ENCODE data around the gene ZMIZ1.

Gene ZMIZ1

DNA sequence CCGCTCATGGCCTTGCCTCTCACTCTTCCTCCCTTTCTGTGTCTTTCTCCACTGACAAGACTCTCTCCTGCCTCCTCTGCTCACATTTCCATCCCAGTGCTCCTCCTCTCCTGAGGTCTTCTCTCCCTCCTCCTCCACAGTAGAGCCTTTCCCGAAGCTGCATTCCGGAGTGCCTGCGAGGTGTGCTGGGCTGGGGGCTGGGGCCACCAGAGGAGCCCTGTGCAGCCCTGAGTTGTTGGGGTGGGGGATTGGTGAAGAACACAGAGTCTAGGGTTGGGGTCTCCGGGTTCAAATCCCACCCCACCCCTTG lies 76.4 kb downstream of the ZMIZ1 start:
- no peak for TF ChIP-seq POLR2AphosphoS5 (IDR thresholded peaks at IDR 0.05; ENCODE audit: low read depth, low read length)
- TF ChIP-seq, protein P1, sequence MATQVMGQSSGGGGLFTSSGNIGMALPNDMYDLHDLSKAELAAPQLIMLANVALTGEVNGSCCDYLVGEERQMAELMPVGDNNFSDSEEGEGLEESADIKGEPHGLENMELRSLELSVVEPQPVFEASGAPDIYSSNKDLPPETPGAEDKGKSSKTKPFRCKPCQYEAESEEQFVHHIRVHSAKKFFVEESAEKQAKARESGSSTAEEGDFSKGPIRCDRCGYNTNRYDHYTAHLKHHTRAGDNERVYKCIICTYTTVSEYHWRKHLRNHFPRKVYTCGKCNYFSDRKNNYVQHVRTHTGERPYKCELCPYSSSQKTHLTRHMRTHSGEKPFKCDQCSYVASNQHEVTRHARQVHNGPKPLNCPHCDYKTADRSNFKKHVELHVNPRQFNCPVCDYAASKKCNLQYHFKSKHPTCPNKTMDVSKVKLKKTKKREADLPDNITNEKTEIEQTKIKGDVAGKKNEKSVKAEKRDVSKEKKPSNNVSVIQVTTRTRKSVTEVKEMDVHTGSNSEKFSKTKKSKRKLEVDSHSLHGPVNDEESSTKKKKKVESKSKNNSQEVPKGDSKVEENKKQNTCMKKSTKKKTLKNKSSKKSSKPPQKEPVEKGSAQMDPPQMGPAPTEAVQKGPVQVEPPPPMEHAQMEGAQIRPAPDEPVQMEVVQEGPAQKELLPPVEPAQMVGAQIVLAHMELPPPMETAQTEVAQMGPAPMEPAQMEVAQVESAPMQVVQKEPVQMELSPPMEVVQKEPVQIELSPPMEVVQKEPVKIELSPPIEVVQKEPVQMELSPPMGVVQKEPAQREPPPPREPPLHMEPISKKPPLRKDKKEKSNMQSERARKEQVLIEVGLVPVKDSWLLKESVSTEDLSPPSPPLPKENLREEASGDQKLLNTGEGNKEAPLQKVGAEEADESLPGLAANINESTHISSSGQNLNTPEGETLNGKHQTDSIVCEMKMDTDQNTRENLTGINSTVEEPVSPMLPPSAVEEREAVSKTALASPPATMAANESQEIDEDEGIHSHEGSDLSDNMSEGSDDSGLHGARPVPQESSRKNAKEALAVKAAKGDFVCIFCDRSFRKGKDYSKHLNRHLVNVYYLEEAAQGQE (IDR thresholded peaks at IDR 0.05; ENCODE audit: insufficient read depth in 1 of 2, low read depth in 2 of 2, low read length in 2 of 2): no peak
- no peak for TF ChIP-seq FOXP2 (optimal IDR thresholded peaks at IDR 0.05; ENCODE audit: borderline replicate concordance, extremely low read depth, extremely low read length, insufficient read depth)
- TF ChIP-seq SIN3A (IDR thresholded peaks at IDR 0.05; ENCODE audit: borderline replicate concordance, insufficient read depth, low read length): no peak
- no peak for TF ChIP-seq TAF1 (IDR thresholded peaks at IDR 0.05; ENCODE audit: borderline replicate concordance, insufficient read depth, low read length)

DNA sequence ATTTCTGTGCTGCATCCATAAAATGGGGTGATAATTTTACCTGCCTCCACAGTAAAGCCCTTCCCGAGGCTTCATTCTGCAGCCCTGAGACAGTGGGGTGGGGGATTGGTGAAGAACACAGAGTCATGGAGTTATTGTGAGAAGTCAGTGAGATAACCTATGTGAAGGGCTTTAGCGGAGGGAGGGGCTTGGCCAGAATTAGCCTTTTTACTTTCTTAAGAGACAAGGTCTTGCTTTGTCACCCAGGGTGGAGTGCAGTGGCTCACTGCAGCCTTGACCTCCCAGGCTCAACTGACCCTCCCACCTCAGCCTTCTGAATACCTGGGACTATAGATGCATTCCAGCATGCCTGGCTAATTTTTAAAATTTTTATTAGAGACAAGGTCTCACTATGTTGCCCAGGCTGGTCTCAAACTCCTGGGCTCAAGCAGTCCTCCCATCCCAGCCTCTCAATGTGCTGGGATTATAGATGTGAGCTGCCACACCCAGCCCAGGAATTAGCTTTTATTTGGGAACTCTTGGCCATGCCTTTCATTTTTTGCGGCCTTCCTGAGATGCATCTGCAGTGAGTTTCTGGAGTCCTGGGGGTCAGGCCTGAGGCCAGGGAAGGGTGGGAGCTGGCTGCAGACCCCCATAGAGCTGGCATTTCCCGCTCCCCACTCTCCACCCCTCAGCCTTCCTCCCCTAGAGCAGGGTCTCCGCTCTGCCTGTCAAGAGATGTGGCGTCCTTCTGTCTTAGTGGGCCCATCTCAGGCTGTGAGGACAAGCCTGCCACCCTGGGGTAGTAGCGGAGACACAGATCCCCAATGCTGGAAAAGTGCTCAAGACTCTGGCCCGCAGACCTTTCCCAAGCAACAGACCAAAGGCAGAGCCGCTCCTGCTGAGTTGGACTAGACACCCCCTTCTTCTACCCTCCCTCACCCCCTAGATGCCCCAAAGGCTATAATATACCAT lies 77.0 kb downstream of the ZMIZ1 start:
- TF ChIP-seq FOXP2 (optimal IDR thresholded peaks at IDR 0.05; ENCODE audit: borderline replicate concordance, extremely low read depth, extremely low read length, insufficient read depth) (no peak), SIN3A (IDR thresholded peaks at IDR 0.05; ENCODE audit: borderline replicate concordance, insufficient read depth, low read length) (no peak), TAF1 (IDR thresholded peaks at IDR 0.05; ENCODE audit: borderline replicate concordance, insufficient read depth, low read length) (no peak), POLR2AphosphoS5 (IDR thresholded peaks at IDR 0.05; ENCODE audit: low read depth, low read length) (no peak)
- TF ChIP-seq, protein P1 (IDR thresholded peaks at IDR 0.05; ENCODE audit: insufficient read depth in 1 of 2, low read depth in 2 of 2, low read length in 2 of 2): no peak

DNA sequence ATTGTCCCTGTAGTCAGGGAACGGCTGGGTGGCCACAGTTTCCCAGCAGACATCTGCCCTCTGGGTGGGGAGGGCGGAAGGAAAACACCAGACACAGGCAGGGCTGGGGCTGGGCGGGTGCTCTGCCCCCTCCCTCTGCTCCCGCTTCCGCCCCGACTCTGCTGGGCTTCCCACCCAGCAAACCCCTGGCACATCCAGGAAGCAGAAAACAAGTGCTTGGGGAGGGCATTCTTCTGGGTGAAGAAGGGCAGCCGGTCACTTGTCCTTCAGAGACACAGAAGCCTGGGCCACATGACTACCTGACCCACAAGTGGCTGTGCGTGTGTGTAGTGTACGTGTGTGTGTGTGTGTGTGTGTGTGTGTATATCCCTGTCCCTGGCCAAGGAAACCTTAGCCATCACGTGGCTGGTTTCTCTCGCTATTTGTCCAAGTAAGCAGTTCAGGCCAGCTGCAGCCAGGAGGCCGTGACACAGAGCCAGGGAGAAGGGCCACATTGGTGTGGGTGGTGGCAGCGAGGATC lies 77.9 kb downstream of the ZMIZ1 start:
- TF ChIP-seq SIN3A (IDR thresholded peaks at IDR 0.05; ENCODE audit: borderline replicate concordance, insufficient read depth, low read length) (no peak), TAF1 (IDR thresholded peaks at IDR 0.05; ENCODE audit: borderline replicate concordance, insufficient read depth, low read length) (no peak), FOXP2 (optimal IDR thresholded peaks at IDR 0.05; ENCODE audit: borderline replicate concordance, extremely low read depth, extremely low read length, insufficient read depth) (no peak), POLR2AphosphoS5 (IDR thresholded peaks at IDR 0.05; ENCODE audit: low read depth, low read length) (no peak)
- TF ChIP-seq, protein P1 (IDR thresholded peaks at IDR 0.05; ENCODE audit: insufficient read depth in 1 of 2, low read depth in 2 of 2, low read length in 2 of 2): no peak

DNA sequence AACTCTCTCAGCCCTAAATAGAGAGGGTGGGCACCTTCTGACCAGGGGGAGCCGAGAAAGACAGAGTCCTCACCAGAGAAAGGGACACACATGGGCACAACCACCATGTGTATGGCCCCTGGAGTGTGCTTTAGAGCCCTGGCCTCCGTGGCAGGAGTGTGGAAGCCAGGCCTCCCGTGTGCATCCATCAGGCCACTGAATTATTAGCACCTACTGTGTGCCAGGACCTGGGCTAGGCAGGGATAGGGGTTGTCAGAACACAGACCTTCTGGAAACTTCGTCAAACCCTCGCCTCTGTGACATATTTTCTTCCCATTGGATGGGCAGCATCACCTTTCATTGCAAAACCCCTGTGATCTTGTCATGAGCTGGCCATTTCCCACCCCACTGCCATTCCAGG lies 78.5 kb downstream of the ZMIZ1 start:
- no peak for TF ChIP-seq POLR2AphosphoS5 (IDR thresholded peaks at IDR 0.05; ENCODE audit: low read depth, low read length)
- TF ChIP-seq, protein P1 (IDR thresholded peaks at IDR 0.05; ENCODE audit: insufficient read depth in 1 of 2, low read depth in 2 of 2, low read length in 2 of 2): no peak
- TF ChIP-seq TAF1 (IDR thresholded peaks at IDR 0.05; ENCODE audit: borderline replicate concordance, insufficient read depth, low read length): no peak
- TF ChIP-seq SIN3A (IDR thresholded peaks at IDR 0.05; ENCODE audit: borderline replicate concordance, insufficient read depth, low read length): no peak
- no peak for TF ChIP-seq FOXP2 (optimal IDR thresholded peaks at IDR 0.05; ENCODE audit: borderline replicate concordance, extremely low read depth, extremely low read length, insufficient read depth)
